ENCODE measurements around the gene GGA2.
"Not testable (repeated sequence)": the region's sequence is repeated elsewhere in the genome, so short reads cannot be mapped to it uniquely, and the experiment has no call there.

Gene GGA2

GRCh38 chr16:23501291-23501690 is 9.0 kb downstream of the GGA2 start:
- no peak for DNase-seq

GRCh38 chr16:23500862-23501225 is 9.4 kb downstream of the GGA2 start:
- DNase-seq, result no peak

GRCh38 chr16:23500212-23500861 is 10.0 kb downstream of the GGA2 start:
- DNase-seq, result no peak

GRCh38 chr16:23499801-23500200 is 10.5 kb downstream of the GGA2 start:
- DNase-seq, result no peak

GRCh38 chr16:23498863-23499262 is 11.4 kb downstream of the GGA2 start:
- DNase-seq, result no peak

GRCh38 chr16:23497543-23497868 is 12.8 kb downstream of the GGA2 start:
- DNase-seq, result no peak

- no peak for DNase-seq
These were observed 13.3 kb downstream of the GGA2 start for GRCh38 chr16:23496821-23497542.

- DNase-seq, result no peak
These were observed 14.6 kb downstream of the GGA2 start for GRCh38 chr16:23495671-23496070.

- no peak for DNase-seq
These were observed 16.1 kb downstream of the GGA2 start for GRCh38 chr16:23494188-23494587.

- DNase-seq, result no peak
These were observed 18.6 kb downstream of the GGA2 start for GRCh38 chr16:23491490-23492391.

- DNase-seq, result no peak
These were observed 23.8 kb downstream of the GGA2 start for GRCh38 chr16:23486480-23486879.

GRCh38 chr16:23485841-23486240 is 24.5 kb downstream of the GGA2 start:
- DNase-seq, result no peak

GRCh38 chr16:23485257-23485614 is 25.1 kb downstream of the GGA2 start:
- no peak for DNase-seq

GRCh38 chr16:23484510-23485256 is 25.6 kb downstream of the GGA2 start:
- no peak for DNase-seq

- DNase-seq, result not testable (repeated sequence)
These were observed 26.8 kb downstream of the GGA2 start for GRCh38 chr16:23483492-23483891.

GRCh38 chr16:23482778-23483177 is 27.5 kb downstream of the GGA2 start:
- peak; percentile 29 for DNase-seq

- no peak for DNase-seq
These were observed 30.0 kb downstream of the GGA2 start for GRCh38 chr16:23480257-23480656.

- DNase-seq, result no peak
These were observed 31.2 kb downstream of the GGA2 start for GRCh38 chr16:23479138-23479537.

- DNase-seq, result no peak
These were observed 31.7 kb downstream of the GGA2 start for GRCh38 chr16:23478566-23478965.

- DNase-seq, result no peak
These were observed 34.0 kb downstream of the GGA2 start for GRCh38 chr16:23476289-23476688.

- DNase-seq, result no peak
These were observed 40.5 kb downstream of the GGA2 start for GRCh38 chr16:23469814-23470213.

- no peak for DNase-seq
These were observed 44.0 kb downstream of the GGA2 start for GRCh38 chr16:23466162-23466885.

- DNase-seq, result no peak
These were observed 45.1 kb downstream of the GGA2 start for GRCh38 chr16:23465179-23465578.
